Measurements from ENCODE around the gene STK16. TPM values are rescaled to one million over a fixed set of nuclear protein-coding genes. Genes with fewer than 3 reads are reported as not detected.

Gene STK16
- total RNA-seq, 1 experiment from 2014 or later = 38.6 TPM

Other genes starting within 250 kb of the STK16 start
- 0.11 TPM in 1 of 2 replicates, not detected in the other for gene CFAP65, start 204.0 kb upstream of the STK16 start, total RNA-seq (2014; rRNA removed; shearing (Covaris generic))
- gene IHH, start 184.6 kb upstream of the STK16 start, total RNA-seq (2014; rRNA removed; shearing (Covaris generic)) = 1.1 TPM in 2 replicates
- gene NHEJ1, start 84.7 kb upstream of the STK16 start, total RNA-seq (2014; rRNA removed; shearing (Covaris generic)) = 22.0 and 22.7 TPM in 2 replicates
- not detected in 2 replicates for gene SLC23A3, start 75.5 kb upstream of the STK16 start, total RNA-seq (2014; rRNA removed; shearing (Covaris generic))
- 27.7 and 33.2 TPM in 2 replicates for gene CNPPD1, start 68.6 kb upstream of the STK16 start, total RNA-seq (2014; rRNA removed; shearing (Covaris generic))
- 60.2 and 64.5 TPM in 2 replicates for gene RETREG2, start 67.2 kb upstream of the STK16 start, total RNA-seq (2014; rRNA removed; shearing (Covaris generic))
- 25.3 and 29.9 TPM in 2 replicates for gene ZFAND2B, start 38.7 kb upstream of the STK16 start, total RNA-seq (2014; rRNA removed; shearing (Covaris generic))
- gene ABCB6, start 26.5 kb upstream of the STK16 start, total RNA-seq (2014; rRNA removed; shearing (Covaris generic)) = 50.4 and 74.8 TPM in 2 replicates
- gene ATG9A, start 15.8 kb upstream of the STK16 start, total RNA-seq (2014; rRNA removed; shearing (Covaris generic)) = 32.5 and 38.6 TPM in 2 replicates
- 56.9 and 63.4 TPM in 2 replicates for gene ANKZF1, start 15.7 kb upstream of the STK16 start, total RNA-seq (2014; rRNA removed; shearing (Covaris generic))
- gene GLB1L, start within 50 bp of the STK16 start, total RNA-seq (2014; rRNA removed; shearing (Covaris generic)) = 4.9 and 6.6 TPM in 2 replicates
- 0.28 TPM in 1 of 2 replicates, not detected in the other for gene TUBA4B, start 7.8 kb downstream of the STK16 start, total RNA-seq (2014; rRNA removed; shearing (Covaris generic))
- 20.3 and 43.9 TPM in 2 replicates for gene TUBA4A, start 8.4 kb downstream of the STK16 start, total RNA-seq (2014; rRNA removed; shearing (Covaris generic))
- 29.1 and 38.6 TPM in 2 replicates for gene DNAJB2, start 33.9 kb downstream of the STK16 start, total RNA-seq (2014; rRNA removed; shearing (Covaris generic))
- 0.73 and 2.0 TPM in 2 replicates for gene PTPRN, start 63.9 kb downstream of the STK16 start, total RNA-seq (2014; rRNA removed; shearing (Covaris generic))
- gene RESP18, start 87.3 kb downstream of the STK16 start, total RNA-seq (2014; rRNA removed; shearing (Covaris generic)) = not detected in 2 replicates
- gene DNPEP, start 142.4 kb downstream of the STK16 start, total RNA-seq (2014; rRNA removed; shearing (Covaris generic)) = 44.8 and 55.5 TPM in 2 replicates
- gene DES, start 172.9 kb downstream of the STK16 start, total RNA-seq (2014; rRNA removed; shearing (Covaris generic)) = 14.7 and 18.8 TPM in 2 replicates
- gene SPEG, start 189.4 kb downstream of the STK16 start, total RNA-seq (2014; rRNA removed; shearing (Covaris generic)) = 25.3 and 27.4 TPM in 2 replicates